Neural cell (in vitro differentiated cells): ENCODE measurements around the gene NFIX.

ENCODE experiments used
- EP300 ChIP-seq: fragments of 450-650 bp; conservative IDR thresholded peaks from 2 replicates; pipeline ENCODE4 v1.6.1; 2014; ENCODE audit warnings: antibody characterized with exemption, mild to moderate bottlenecking, moderate library complexity; ENCODE audit not compliant: poor library complexity, severe bottlenecking
- EZH2 ChIP-seq: fragments of 200-600, 300-800 bp; shearing (Covaris generic), sonication (generic); IDR thresholded peaks from 2 replicates; pipeline ENCODE4 v1.6.1; 2014; ENCODE audit warnings: antibody characterized with exemption, low read length, borderline replicate concordance, mild to moderate bottlenecking; ENCODE audit not compliant: insufficient read depth, poor library complexity, severe bottlenecking
- POLR2AphosphoS5 ChIP-seq: IDR thresholded peaks from 2 replicates; pipeline ENCODE4 v1.6.1; 2012
- RAD21 ChIP-seq: fragments of 450-650 bp; conservative IDR thresholded peaks from 2 replicates; pipeline ENCODE4 v1.6.1; 2014; ENCODE audit warnings: antibody characterized with exemption, mild to moderate bottlenecking, moderate library complexity
- SMC3 ChIP-seq: fragments of 450-650 bp; conservative IDR thresholded peaks from 2 replicates; pipeline ENCODE4 v1.6.1; 2014; ENCODE audit warnings: antibody characterized with exemption, mild to moderate bottlenecking, moderate library complexity; ENCODE audit not compliant: poor library complexity
- TAF1 ChIP-seq: IDR thresholded peaks from 2 replicates; pipeline ENCODE4 v1.6.1; 2012; ENCODE audit warnings: low read depth
- TF ChIP-seq, protein P1 (sequence below): fragments of 450-650 bp; IDR thresholded peaks from 2 replicates; pipeline ENCODE4 v1.5.1; 2014; ENCODE audit warnings: antibody characterized with exemption, mild to moderate bottlenecking, moderate library complexity; ENCODE audit not compliant: poor library complexity, severe bottlenecking
- TF ChIP-seq, protein P2 (sequence below): IDR thresholded peaks from 2 replicates; pipeline ENCODE4 v1.6.1; 2012; ENCODE audit warnings: borderline replicate concordance

DNA sequence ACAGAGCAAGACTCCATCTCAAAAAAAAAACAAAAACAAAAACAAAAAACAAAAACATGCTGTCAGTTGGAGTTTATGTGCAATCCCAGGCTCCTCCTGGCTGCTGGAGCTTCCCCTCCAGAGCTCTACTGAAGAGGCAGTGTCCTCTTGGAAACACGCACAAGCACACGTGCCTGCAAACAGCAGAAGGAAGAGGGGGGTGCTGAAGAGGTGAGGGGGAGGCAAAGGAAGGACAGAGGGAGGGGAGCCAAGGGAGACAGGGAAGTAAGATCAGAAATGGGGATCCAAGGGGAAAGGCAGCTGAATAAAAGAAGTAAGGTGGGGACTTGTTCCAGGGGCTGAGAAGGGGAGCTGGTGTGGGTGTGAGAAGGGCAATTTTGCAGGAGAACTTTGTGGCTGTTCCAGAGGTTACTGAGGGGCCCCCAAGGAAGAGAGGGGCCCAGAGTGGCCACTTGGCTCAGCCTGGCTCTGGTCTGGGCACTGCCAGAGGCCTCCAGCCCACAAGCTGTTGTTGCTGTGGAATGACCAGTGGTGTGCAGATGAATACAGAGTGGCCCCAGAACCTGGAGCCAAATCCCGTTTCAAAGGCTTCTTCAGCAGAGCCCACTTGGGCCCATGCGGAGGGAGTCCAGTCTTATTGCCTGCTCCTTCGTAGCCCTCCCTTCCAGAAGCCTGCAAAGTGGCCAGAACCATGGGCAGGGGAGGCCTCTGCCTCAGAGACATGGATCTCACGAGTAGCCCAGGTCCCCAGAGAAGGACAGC is 73.0 kb downstream of the NFIX start:
- no peak for TF ChIP-seq EP300
- TF ChIP-seq, protein P1, sequence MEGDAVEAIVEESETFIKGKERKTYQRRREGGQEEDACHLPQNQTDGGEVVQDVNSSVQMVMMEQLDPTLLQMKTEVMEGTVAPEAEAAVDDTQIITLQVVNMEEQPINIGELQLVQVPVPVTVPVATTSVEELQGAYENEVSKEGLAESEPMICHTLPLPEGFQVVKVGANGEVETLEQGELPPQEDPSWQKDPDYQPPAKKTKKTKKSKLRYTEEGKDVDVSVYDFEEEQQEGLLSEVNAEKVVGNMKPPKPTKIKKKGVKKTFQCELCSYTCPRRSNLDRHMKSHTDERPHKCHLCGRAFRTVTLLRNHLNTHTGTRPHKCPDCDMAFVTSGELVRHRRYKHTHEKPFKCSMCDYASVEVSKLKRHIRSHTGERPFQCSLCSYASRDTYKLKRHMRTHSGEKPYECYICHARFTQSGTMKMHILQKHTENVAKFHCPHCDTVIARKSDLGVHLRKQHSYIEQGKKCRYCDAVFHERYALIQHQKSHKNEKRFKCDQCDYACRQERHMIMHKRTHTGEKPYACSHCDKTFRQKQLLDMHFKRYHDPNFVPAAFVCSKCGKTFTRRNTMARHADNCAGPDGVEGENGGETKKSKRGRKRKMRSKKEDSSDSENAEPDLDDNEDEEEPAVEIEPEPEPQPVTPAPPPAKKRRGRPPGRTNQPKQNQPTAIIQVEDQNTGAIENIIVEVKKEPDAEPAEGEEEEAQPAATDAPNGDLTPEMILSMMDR, result no peak
- TF ChIP-seq, protein P2, sequence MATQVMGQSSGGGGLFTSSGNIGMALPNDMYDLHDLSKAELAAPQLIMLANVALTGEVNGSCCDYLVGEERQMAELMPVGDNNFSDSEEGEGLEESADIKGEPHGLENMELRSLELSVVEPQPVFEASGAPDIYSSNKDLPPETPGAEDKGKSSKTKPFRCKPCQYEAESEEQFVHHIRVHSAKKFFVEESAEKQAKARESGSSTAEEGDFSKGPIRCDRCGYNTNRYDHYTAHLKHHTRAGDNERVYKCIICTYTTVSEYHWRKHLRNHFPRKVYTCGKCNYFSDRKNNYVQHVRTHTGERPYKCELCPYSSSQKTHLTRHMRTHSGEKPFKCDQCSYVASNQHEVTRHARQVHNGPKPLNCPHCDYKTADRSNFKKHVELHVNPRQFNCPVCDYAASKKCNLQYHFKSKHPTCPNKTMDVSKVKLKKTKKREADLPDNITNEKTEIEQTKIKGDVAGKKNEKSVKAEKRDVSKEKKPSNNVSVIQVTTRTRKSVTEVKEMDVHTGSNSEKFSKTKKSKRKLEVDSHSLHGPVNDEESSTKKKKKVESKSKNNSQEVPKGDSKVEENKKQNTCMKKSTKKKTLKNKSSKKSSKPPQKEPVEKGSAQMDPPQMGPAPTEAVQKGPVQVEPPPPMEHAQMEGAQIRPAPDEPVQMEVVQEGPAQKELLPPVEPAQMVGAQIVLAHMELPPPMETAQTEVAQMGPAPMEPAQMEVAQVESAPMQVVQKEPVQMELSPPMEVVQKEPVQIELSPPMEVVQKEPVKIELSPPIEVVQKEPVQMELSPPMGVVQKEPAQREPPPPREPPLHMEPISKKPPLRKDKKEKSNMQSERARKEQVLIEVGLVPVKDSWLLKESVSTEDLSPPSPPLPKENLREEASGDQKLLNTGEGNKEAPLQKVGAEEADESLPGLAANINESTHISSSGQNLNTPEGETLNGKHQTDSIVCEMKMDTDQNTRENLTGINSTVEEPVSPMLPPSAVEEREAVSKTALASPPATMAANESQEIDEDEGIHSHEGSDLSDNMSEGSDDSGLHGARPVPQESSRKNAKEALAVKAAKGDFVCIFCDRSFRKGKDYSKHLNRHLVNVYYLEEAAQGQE, result no peak
- no peak for TF ChIP-seq POLR2AphosphoS5
- no peak for TF ChIP-seq TAF1
- TF ChIP-seq EZH2, result no peak
- no peak for TF ChIP-seq RAD21
- TF ChIP-seq SMC3, result no peak
